ENCODE measurements around the gene EXOSC2.

The EXOSC2 gene, protein sequence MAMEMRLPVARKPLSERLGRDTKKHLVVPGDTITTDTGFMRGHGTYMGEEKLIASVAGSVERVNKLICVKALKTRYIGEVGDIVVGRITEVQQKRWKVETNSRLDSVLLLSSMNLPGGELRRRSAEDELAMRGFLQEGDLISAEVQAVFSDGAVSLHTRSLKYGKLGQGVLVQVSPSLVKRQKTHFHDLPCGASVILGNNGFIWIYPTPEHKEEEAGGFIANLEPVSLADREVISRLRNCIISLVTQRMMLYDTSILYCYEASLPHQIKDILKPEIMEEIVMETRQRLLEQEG

DNA sequence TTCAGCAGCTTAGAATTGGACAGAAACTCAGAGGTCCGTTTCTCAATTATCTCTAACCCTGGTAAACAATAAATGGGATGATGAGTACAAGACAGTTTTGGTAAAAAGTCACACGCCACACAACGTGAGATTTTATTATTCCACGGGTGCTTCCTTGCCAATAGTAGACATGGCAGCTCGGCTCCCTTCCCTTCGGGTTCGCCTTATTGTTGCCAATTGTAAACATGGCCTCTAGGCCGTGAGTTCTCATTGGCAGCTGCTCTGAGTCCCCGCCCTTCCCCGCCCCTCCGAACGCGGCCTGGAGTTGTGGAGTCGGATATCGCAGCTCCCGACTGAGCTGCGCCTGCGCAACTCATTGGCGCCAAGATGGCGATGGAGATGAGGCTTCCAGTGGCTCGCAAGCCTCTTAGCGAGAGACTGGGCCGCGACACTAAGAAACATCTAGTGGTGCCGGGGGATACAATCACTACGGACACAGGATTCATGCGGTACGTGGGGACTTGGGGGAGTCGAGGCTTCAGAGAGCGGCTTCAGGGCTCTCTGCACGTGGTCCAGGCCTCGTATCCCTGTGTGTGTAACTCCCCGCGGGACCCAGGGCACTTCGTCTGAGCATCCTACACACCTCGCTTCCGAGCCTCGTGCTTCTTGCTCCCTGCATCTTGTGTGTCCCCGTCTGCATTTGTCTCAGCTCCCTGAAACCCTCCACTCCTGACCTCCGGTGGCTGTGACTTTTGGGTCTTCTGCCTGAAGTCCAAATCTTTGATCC, at the start of gene EXOSC2:
TSS of gene EXOSC2 (plus strand) at position 355 of the 766 bp plus-strand sequence. CDS start at position 367, 12 bp downstream.
- H3K9me3 Mint-ChIP-seq = no peaks in the 10 kb centered on the region
- no peaks in the 10 kb centered on the region for H3K27me3 Mint-ChIP-seq
- ATAC-seq (peak; percentile 99), DNase-seq (peak; percentile 84 to 92)
- peak within 1 kb of the TSS; percentile 98 for H3K27ac Mint-ChIP-seq
- H3K4me3 Mint-ChIP-seq = peak within 1 kb of the TSS; percentile 96 to 100
- peaks cover 51% of the 10 kb centered on the region for H3K4me1 Mint-ChIP-seq

DNA sequence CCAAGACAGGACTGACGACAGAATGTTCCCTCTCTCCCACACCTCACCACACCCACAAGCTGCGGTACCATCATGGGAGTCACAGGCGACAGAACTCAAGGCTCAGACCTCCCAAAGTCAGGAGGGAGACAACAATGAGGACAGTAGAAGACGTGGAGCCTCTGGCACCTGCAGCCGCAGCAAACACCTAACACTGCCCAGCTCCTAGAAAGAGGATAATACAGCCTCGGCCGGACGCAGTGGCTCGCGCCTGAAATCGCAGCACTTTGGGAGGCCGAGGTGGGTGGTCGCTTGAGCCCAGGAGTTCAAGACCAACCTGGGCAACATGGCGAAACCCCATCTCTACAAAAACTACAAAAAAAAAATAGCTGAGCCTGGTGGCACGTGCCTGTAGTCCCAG, 42.4 kb upstream of the EXOSC2 start:
- Mint-ChIP-seq H3K9me3 (peaks cover 3 to 8% of the 10 kb centered on the region in 2 donors), H3K27me3 (peaks cover 34% of the 10 kb centered on the region), H3K27ac (no peak overlapping the region), H3K4me1 (no peaks in the 10 kb centered on the region), H3K4me3 (no peak overlapping the region)
- DNase-seq = no peak
- no peak for ATAC-seq

DNA sequence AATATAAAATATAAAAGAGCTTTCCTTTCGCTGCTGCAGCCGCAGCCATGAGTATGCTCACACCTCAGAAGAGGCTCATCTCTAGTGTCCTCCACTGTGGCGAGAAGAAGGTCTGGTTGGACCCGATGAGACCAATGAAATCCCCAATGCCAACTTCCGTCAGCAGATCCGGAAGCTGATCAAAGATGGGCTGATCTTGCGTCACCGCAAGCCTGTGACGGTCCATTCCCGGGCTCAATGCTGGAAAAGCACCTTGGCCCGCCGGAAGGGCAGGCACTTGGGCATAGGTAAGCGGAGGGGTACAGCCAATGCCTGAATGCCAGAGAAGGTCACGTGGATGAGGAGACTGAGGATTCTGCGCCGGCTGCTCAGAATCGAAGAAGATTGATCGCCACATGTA, 41.8 kb upstream of the EXOSC2 start:
- DNase-seq (no peak), ATAC-seq (no peak)
- H3K4me3 Mint-ChIP-seq = no peak overlapping the region
- H3K9me3 Mint-ChIP-seq = peaks cover 0 to 2% of the 10 kb centered on the region in 2 donors
- H3K27me3 Mint-ChIP-seq = peaks cover 40% of the 10 kb centered on the region
- no peaks in the 10 kb centered on the region for H3K4me1 Mint-ChIP-seq
- H3K27ac Mint-ChIP-seq = no peak overlapping the region

DNA sequence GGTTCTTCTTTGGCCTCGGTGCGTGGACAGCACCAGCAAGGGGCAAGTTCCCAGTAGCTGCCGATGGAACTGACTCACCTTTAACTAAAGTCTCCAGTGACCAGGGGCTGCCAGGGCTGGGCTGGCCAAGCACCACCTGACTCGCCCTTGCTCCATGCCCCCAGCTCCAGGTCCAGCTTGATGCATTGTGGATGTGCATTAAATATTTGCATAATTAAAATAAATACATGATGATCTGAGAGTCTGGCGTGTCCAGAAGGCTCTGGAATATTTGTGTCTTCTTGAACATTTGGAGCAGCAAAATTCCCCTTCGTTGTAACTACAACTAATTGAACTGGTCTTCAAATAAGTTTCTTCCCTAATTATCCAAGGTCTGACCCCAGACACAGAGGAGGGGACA, 38.7 kb upstream of the EXOSC2 start:
- Mint-ChIP-seq H3K27ac (no peak overlapping the region), H3K9me3 (no peaks in the 10 kb centered on the region), H3K4me1 (peaks cover 4% of the 10 kb centered on the region), H3K27me3 (peaks cover 71% of the 10 kb centered on the region), H3K4me3 (no peak overlapping the region)
- no peak for DNase-seq
- no peak for ATAC-seq

DNA sequence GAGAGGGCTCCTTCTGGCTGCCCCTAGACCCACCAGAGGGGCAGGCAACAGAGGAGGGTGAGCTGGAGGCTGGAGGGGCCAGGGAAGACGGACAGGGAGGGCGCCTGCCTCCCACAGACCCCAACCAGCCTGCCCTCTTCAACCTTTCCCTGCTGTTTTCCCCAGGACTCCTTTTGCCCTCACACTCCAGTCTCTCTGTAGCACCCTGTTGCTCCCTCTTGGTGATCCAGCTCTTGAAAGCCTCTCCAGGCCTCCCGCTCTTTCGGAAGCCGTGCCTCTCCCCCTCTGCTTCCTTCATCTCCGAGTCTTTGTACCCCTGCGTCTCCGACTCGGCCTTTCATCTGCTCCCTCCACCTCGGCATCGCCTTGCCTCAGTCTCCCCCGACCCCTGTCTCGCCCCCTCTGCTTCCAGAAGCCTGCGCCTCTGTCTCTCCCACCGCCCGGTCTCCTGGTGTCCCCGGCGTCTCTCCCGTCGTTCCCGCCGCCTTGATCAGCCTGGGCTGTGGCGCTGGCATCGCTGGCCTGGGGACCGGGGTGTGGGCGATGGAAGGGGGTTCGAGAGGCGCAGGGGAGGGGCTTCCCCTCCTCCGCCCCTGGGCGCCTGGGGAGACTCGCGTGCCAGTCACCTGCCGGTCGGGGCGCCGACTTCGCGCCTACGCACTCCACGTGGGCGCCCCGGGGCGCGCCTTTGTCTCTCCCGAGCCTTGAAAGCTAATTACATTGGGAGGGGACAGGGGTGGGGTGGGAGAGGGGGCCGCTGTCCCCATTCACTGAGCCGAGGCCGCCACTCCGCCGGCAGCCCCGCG, 34.5 kb upstream of the EXOSC2 start:
- no peak overlapping the region for H3K27ac Mint-ChIP-seq
- no peak for ATAC-seq
- DNase-seq = no peak
- peaks cover 97% of the 10 kb centered on the region for H3K27me3 Mint-ChIP-seq
- peaks cover 40% of the 10 kb centered on the region for H3K4me1 Mint-ChIP-seq
- H3K4me3 Mint-ChIP-seq = no peak overlapping the region
- no peaks in the 10 kb centered on the region for H3K9me3 Mint-ChIP-seq

DNA sequence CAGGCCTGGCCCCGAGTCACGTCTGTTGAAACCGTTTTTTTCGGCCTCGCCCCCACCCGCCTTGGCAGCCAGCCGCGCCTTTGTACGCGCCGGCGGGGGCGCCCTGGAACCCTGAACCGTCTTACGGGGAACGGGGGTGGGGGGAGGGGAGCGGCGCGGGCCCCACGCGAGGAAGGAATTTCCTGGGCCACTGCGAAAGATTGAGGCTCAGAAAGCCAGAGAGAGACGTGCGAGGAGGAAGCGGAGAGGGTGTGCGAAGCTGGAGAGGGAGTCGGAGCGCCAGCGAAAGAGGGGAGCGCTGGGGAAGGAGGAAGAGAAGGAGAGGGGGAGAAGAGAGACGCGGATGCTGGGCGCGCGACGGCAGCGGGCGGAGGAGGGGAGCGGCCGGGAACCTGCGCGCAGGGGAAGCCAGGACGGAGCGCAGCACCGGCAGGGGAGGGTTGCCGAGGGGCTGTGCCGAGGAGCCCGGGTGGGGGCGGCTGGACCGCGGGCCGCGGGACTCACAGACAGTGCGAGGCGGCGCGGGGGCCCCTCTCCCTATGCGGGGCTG, 33.8 kb upstream of the EXOSC2 start:
- H3K27me3 Mint-ChIP-seq = peaks cover 100% of the 10 kb centered on the region
- H3K27ac Mint-ChIP-seq = no peak overlapping the region
- ATAC-seq (no peak), DNase-seq (no peak)
- H3K4me1 Mint-ChIP-seq = peaks cover 44% of the 10 kb centered on the region
- H3K9me3 Mint-ChIP-seq = no peaks in the 10 kb centered on the region
- peak overlapping the region; percentile 50 to 69 for H3K4me3 Mint-ChIP-seq

DNA sequence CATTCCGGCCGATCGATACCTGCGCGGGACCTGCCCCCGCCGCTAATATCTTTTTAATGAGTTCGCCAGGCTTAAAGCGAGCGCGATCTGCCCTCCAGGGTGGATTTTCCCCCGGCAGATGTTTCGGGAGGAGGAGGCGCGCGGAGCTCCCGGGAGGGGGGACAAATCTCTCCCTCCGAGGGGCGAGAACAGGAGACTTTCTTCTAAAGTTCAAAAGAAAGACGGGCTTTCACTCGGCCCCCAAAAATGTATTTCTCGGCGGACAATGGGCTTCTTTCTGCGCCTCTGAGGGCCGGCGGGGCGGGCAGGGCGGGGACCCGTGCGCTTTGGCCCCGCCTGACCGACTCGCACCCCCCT, 33.3 kb upstream of the EXOSC2 start:
- Mint-ChIP-seq H3K27ac (no peak overlapping the region), H3K4me1 (peaks cover 49% of the 10 kb centered on the region), H3K9me3 (no peaks in the 10 kb centered on the region), H3K27me3 (peaks cover 100% of the 10 kb centered on the region), H3K4me3 (peak overlapping the region in 1 of 2 donors; percentile 46)
- DNase-seq (no peak), ATAC-seq (no peak)

DNA sequence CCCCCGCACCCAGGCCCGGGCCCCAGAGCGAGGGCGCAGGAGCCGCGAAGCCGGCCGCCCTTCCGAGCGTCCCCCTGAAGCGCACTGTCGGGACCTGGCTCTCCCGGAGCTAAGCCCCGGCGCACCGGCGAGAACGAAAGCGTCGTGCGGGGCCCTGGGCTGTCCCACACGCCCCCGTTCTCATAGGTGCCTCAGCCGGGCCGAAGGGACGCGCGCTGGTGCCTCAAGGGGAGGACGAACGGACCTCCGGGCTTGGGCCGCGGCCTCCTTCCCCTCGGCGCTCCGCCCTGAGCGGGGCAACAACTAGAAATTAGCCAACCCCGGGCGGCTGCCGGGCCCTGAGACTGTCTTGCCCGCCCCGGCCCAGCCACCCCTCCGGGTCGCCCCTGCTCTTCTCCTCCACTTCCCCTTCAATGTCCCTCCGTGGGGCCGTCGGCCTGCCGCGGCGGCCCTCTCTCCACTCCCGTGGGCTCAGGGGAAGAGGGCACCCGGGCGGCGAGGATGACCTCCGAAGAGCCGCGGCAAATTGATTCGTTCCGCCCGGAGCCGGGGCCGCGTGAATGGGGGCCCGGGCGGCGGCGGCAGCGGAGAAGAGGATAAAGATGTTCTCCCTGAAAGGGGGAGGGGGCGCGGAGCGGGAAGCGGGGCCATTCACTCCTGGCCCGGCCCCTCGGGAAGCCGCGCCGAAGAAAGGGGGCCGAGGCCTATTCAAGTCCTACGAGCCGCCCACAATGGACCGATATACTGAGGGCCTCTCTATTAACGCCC, 32.7 kb upstream of the EXOSC2 start:
- H3K27ac Mint-ChIP-seq = no peak overlapping the region
- H3K27me3 Mint-ChIP-seq = peaks cover 100% of the 10 kb centered on the region
- ATAC-seq = peak; percentile 15
- no peak for DNase-seq
- peaks cover 55% of the 10 kb centered on the region for H3K4me1 Mint-ChIP-seq
- H3K9me3 Mint-ChIP-seq = no peaks in the 10 kb centered on the region
- peak overlapping the region; percentile 44 to 63 for H3K4me3 Mint-ChIP-seq

DNA sequence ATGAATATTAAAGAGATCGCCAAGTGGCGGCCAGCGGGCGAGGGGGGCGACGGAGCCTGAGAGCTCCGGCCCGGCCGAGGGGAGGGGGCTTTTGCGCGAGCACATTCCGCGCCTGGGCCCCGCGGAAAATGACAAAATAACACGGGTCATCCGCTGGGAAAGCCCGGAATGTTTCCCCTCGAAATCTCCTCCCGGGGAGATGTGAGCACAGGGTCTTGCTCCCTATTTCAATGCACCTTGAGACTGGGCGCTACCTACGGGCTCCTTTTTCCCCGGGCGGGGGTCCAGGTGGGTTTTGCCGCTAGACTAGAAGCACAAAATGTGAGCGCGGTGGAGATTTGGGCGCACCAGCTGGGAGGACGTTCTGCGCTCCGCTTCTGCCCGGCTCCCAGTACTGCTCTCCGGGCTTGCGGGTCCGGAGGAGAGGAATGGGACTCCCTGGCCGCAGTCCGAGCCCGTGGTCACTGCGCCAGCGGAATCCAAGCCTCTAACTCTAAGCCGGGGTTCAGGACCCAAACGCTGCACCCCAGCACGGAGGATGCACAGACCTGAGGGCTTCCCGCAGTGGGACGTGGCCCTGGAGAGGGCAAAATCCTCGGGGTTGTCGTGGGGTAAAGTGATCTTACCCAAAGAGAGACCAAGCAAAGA, 32.0 kb upstream of the EXOSC2 start:
- ATAC-seq (no peak), DNase-seq (no peak)
- Mint-ChIP-seq H3K27ac (no peak overlapping the region), H3K4me3 (peak overlapping the region in 1 of 2 donors; percentile 13), H3K4me1 (peaks cover 62% of the 10 kb centered on the region), H3K9me3 (no peaks in the 10 kb centered on the region), H3K27me3 (peaks cover 100% of the 10 kb centered on the region)

DNA sequence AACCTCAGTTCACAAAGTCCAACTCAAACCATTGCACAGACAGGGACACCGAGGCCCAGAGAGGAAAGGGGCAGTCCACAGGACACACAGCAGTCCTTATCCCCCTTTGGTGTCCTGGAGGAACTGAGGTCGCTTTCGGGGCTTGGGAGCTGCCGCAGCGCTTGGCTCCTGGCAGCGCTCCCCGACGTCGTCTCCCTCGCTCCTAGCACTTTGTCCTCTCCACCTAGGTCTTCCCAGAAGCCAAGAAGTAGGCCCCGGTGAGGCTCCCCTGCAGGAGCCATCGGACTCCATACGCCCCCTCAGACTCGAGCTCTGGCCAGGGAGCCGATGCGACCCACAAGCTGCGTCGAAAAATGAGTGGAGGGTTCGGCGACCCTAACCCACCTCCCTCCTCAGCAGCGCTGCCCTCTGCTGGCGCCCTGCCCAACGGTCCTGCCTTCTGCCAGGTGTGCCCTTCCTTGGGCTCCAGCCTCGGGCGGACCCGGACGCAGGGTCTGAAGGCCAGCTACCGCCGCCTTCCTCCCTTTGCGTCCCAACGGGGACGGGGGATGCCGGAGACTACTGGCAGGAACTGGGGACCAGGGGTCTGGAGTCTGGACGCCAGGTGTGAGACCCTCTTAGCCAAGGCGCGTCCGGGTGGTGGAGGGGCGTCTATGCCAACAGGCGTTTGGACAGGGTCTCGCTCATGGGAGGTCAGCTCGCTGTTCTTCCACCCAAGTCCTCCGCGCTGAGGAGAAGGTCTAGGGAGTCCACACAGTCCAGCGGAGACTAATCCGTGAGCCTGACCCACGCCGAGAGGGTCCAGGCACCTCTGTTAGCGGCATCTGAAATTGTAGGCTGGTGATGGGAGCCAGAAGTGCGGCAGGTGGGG, 31.2 kb upstream of the EXOSC2 start:
- Mint-ChIP-seq H3K4me3 (peak overlapping the region; percentile 31 to 71), H3K27me3 (peaks cover 100% of the 10 kb centered on the region), H3K9me3 (no peaks in the 10 kb centered on the region), H3K27ac (no peak overlapping the region), H3K4me1 (peaks cover 62% of the 10 kb centered on the region)
- DNase-seq = no peak
- no peak for ATAC-seq

DNA sequence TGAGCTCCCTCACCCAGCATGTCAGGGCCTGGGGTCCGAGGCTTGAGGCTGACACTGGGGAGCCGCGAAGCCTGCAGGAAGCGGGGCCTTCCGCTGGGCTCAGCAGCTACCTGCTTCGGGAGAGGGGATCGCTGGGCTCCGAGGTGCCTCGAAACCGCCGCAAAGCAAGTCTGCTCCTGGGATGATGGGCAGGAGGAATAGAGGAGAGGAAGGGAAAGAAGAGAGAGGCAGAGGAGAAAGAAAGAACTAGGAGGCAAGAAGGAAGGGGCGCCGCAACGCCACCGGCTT, 30.7 kb upstream of the EXOSC2 start:
- H3K27ac Mint-ChIP-seq = no peak overlapping the region
- peak overlapping the region; percentile 31 to 71 for H3K4me3 Mint-ChIP-seq
- DNase-seq (no peak), ATAC-seq (no peak)
- peaks cover 62% of the 10 kb centered on the region for H3K4me1 Mint-ChIP-seq
- H3K27me3 Mint-ChIP-seq = peaks cover 100% of the 10 kb centered on the region
- H3K9me3 Mint-ChIP-seq = no peaks in the 10 kb centered on the region

DNA sequence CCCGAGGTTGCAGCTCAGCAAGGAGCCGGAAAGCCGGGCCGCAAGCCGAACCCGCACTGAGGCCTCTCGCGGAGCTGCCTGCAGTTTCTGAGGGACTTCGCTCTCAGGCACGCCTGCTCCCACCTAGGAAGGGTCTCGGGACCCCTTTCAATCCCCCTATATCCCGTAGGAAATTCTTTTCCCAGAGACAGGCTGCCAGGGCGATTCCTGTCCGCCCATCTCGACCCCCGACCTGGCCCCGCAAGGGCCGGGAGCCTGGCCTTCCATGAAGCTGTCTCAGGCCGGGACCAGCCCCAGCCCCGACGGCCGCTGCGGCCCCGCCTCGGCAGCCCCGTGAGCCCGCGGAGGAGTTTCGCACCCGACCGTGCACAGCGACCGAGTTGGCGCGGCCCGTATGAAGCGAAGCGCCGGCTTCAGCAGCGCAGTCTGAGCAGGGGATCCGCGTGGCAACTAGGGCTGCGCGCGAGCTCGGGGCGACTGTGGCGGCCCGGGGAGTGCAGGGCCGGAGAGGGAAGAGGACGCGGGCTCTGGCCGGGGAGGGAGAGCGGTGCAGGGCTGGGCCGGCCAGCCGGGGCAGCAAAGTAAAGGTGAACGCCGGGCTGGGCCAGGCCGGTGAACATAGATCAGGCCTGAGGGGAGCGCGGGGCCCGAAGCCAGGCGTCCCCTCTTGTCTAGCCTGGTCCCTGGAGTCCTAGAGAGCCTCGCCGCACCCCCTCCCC, 30.2 kb upstream of the EXOSC2 start:
- DNase-seq = peak in 1 of 2 donors; percentile 27
- Mint-ChIP-seq H3K27ac (no peak overlapping the region), H3K4me3 (peak overlapping the region; percentile 31 to 71), H3K27me3 (peaks cover 100% of the 10 kb centered on the region), H3K4me1 (peaks cover 62% of the 10 kb centered on the region), H3K9me3 (no peaks in the 10 kb centered on the region)
- ATAC-seq = peak; percentile 28

DNA sequence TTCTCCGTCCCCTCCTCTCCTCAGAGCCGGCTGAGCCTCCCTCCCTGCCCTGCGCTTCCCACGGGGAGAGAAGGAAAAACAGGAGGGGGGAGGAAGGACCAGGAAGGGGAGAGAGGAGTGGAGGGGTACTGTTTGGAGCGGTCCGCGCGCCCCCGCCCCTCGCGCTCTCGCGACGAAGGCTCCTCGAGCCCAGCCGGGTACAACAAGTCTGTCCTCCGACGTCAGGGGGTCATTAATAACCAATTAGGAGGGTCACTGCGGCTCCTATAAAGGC, 29.7 kb upstream of the EXOSC2 start:
- Mint-ChIP-seq H3K4me1 (peaks cover 62% of the 10 kb centered on the region), H3K4me3 (peak overlapping the region in 1 of 2 donors; percentile 54), H3K9me3 (no peaks in the 10 kb centered on the region), H3K27ac (no peak overlapping the region), H3K27me3 (peaks cover 100% of the 10 kb centered on the region)
- ATAC-seq = no peak
- no peak for DNase-seq

Measured in stimulated activated naive CD8-positive, alpha-beta T cell treated with anti-CD3 and anti-CD28 coated beads, Interleukin-15, amount 100 ng/mL, for 72 hours (primary cell).